ENCODE data around the gene BAHD1.

BAHD1 gene

DNA sequence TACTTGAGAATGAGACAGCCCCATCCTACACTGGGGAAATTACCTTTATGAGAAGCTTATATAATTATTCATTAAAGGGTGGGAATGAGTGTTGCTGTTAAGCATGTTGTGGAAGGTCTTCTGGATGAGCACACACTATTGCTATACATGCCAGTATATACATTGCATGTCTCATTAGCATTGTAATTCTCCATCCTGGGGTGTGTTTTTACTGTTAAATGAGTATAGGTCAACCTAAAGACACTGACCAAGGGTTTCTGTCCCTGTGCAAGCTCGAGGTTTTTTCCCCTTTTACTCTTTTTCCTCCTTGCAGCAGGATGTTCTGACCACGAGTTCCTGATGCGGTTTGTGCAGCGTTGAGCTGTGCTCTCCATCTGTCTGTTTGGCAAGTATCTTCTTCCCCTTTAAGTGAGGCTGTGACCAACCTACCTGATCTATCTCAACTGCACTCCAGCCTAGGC lies 42.3 kb upstream of the BAHD1 start:
- H3K27me3 ChIP-seq (ENCODE audit: insufficient read depth, low read length, poor library complexity, severe bottlenecking), result no peaks in the 10 kb centered on the region
- no peaks in the 10 kb centered on the region for H4K20me1 ChIP-seq (ENCODE audit: insufficient read depth, low read length, poor library complexity, severe bottlenecking)
- TF ChIP-seq EZH2phosphoT487 (IDR thresholded peaks at IDR 0.05; ENCODE audit: borderline replicate concordance), result no peak
- TF ChIP-seq, protein P1, sequence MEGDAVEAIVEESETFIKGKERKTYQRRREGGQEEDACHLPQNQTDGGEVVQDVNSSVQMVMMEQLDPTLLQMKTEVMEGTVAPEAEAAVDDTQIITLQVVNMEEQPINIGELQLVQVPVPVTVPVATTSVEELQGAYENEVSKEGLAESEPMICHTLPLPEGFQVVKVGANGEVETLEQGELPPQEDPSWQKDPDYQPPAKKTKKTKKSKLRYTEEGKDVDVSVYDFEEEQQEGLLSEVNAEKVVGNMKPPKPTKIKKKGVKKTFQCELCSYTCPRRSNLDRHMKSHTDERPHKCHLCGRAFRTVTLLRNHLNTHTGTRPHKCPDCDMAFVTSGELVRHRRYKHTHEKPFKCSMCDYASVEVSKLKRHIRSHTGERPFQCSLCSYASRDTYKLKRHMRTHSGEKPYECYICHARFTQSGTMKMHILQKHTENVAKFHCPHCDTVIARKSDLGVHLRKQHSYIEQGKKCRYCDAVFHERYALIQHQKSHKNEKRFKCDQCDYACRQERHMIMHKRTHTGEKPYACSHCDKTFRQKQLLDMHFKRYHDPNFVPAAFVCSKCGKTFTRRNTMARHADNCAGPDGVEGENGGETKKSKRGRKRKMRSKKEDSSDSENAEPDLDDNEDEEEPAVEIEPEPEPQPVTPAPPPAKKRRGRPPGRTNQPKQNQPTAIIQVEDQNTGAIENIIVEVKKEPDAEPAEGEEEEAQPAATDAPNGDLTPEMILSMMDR (conservative IDR thresholded peaks at IDR 0.05; ENCODE audit: low read length), result no peak
- no peaks in the 10 kb centered on the region for H3K9me2 ChIP-seq (replicated peaks; ENCODE audit: low read depth, low read length)
- H3K9me3 ChIP-seq (ENCODE audit: insufficient read depth, low read depth, low read length), result no peaks in the 10 kb centered on the region
- 0 out of 2 replicates have a peak, but pooled peaks cover under 1% of the 10 kb centered on the region for H3K79me2 ChIP-seq (ENCODE audit: insufficient read depth, low read length)
- H3F3A ChIP-seq (ENCODE audit: low read depth), result peaks cover 13% of the 10 kb centered on the region
- no peak overlapping the region for H2AFZ ChIP-seq (ENCODE audit: low read length)
- H3K9ac ChIP-seq (ENCODE audit: low read depth, low read length, poor library complexity, severe bottlenecking), result peak overlapping the region; percentile 67
- peak overlapping the region; percentile 67 for H3K4me3 ChIP-seq (ENCODE audit: low read length, poor library complexity, severe bottlenecking)
- H3K4me2 ChIP-seq (ENCODE audit: low read depth, low read length, poor library complexity, severe bottlenecking), result peak overlapping the region; percentile 73
- peaks cover 28% of the 10 kb centered on the region for H3K4me1 ChIP-seq (ENCODE audit: insufficient read depth, low read length, poor library complexity, severe bottlenecking)
- H3K36me3 ChIP-seq (ENCODE audit: insufficient read depth, low read length), result peaks cover 8% of the 10 kb centered on the region; the same call in 1 of the 2 replicates

DNA sequence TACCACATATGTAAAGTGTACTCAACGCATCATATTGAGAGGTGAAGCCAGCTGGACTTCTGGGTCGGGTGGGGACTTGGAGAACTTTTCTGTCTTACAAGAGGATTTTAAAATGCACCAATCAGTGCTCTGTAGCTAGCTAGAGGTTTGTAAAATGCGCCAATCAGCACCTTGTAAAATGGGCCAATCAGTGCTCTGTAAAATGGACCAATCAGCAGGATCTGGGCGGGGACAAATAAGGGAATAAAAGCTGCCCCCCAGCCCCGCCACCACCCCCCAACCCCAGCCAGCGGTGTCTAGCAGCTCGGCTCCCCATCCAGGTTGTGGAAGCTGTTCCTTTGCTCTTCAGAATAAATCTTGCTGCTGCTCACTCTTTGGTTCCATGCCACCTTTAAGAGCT lies 41.4 kb upstream of the BAHD1 start:
- Histone ChIP-seq H3K79me2 (ENCODE audit: insufficient read depth, low read length) (no peaks in the 10 kb centered on the region), H3K9me2 (replicated peaks; ENCODE audit: low read depth, low read length) (no peaks in the 10 kb centered on the region), H3K4me3 (ENCODE audit: low read length, poor library complexity, severe bottlenecking) (peak overlapping the region; percentile 67), H3K4me1 (ENCODE audit: insufficient read depth, low read length, poor library complexity, severe bottlenecking) (peaks cover 28% of the 10 kb centered on the region), H2AFZ (ENCODE audit: low read length) (no peak overlapping the region), H3K4me2 (ENCODE audit: low read depth, low read length, poor library complexity, severe bottlenecking) (peak overlapping the region; percentile 73), H3K36me3 (ENCODE audit: insufficient read depth, low read length) (no peaks in the 10 kb centered on the region), H3F3A (ENCODE audit: low read depth) (peaks cover 13% of the 10 kb centered on the region), H3K9ac (ENCODE audit: low read depth, low read length, poor library complexity, severe bottlenecking) (peak overlapping the region; percentile 67), H3K9me3 (ENCODE audit: insufficient read depth, low read depth, low read length) (no peaks in the 10 kb centered on the region), H4K20me1 (ENCODE audit: insufficient read depth, low read length, poor library complexity, severe bottlenecking) (no peaks in the 10 kb centered on the region), H3K27me3 (ENCODE audit: insufficient read depth, low read length, poor library complexity, severe bottlenecking) (no peaks in the 10 kb centered on the region)
- TF ChIP-seq, protein P1 (conservative IDR thresholded peaks at IDR 0.05; ENCODE audit: low read length), result no peak
- no peak for TF ChIP-seq EZH2phosphoT487 (IDR thresholded peaks at IDR 0.05; ENCODE audit: borderline replicate concordance)

DNA sequence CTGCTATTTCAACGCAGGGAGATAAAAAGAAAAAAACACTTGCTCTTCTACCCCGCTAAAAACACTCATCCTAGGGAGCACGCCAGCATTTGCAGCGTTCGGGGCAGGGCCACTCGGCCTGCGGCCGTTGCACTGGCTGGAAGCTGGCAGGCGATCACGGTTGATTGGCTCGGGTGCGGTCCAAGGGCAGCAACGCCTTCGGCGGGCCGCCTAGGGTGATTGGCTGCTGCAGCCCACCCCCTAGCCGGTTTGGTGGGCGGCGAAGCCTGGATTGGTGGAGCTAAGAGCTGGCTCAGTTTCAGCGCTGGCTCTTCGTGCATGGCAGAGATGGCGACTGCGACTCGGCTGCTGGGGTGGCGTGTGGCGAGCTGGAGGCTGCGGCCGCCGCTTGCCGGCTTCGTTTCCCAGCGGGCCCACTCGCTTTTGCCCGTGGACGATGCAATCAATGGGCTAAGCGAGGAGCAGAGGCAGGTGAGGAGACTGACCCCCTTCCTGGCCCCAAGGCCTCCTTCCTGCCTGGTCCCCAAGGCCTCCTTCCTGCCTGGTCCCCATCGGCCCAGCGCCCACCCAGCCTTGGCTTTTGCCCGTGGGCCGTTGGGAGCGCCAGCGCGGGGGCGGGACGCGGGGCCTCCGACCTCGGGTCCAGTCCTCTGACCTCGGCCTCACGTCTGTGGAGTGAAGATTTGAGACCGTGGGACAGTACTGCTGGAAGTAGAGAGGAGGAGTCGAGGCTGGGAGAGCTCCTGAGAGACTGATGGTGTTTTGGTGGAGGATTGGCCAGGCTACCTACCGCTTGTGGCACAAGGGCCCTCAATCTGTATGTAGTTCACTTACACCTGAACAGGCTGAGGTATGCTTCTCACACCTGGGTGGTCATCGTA lies 35.0 kb upstream of the BAHD1 start, which contains the start of gene IVD:
Gene IVD (plus strand): TSS at position 295 of the 881 bp plus-strand sequence. CDS start 33 bp downstream, at position 328.
- H3K4me2 ChIP-seq (ENCODE audit: low read depth, low read length, poor library complexity, severe bottlenecking), result peak within 1 kb of the TSS; percentile 93
- peak within 1 kb of the TSS; percentile 86 for H3K9ac ChIP-seq (ENCODE audit: low read depth, low read length, poor library complexity, severe bottlenecking)
- peak within 1 kb of the TSS; percentile 77 for H2AFZ ChIP-seq (ENCODE audit: low read length)
- peaks cover 36% of the 10 kb centered on the region for H4K20me1 ChIP-seq (ENCODE audit: insufficient read depth, low read length, poor library complexity, severe bottlenecking)
- peak within 1 kb of the TSS; percentile 88 for H3K4me3 ChIP-seq (ENCODE audit: low read length, poor library complexity, severe bottlenecking)
- no peaks in the 10 kb centered on the region for H3K9me2 ChIP-seq (replicated peaks; ENCODE audit: low read depth, low read length)
- peaks cover 50% of the 10 kb centered on the region for H3K79me2 ChIP-seq (ENCODE audit: insufficient read depth, low read length)
- no peaks in the 10 kb centered on the region for H3K9me3 ChIP-seq (ENCODE audit: insufficient read depth, low read depth, low read length)
- no peaks in the 10 kb centered on the region for H3F3A ChIP-seq (ENCODE audit: low read depth)
- peaks cover 8% of the 10 kb centered on the region for H3K36me3 ChIP-seq (ENCODE audit: insufficient read depth, low read length)
- TF ChIP-seq, protein P1 (conservative IDR thresholded peaks at IDR 0.05; ENCODE audit: low read length), result no peak
- TF ChIP-seq EZH2phosphoT487 (IDR thresholded peaks at IDR 0.05; ENCODE audit: borderline replicate concordance), result no peak
- peaks cover 23% of the 10 kb centered on the region for H3K4me1 ChIP-seq (ENCODE audit: insufficient read depth, low read length, poor library complexity, severe bottlenecking)
- no peaks in the 10 kb centered on the region for H3K27me3 ChIP-seq (ENCODE audit: insufficient read depth, low read length, poor library complexity, severe bottlenecking)

Data from Loucy (cell line).